Erythroblast (primary cell): ENCODE measurements around the gene KRT77.

Source experiments
- GATA1 ChIP-seq: IDR thresholded peaks from 2 replicates; pipeline ENCODE4 v1.6.1; 2011; ENCODE audit warnings: low read depth, mild to moderate bottlenecking, control low read depth, low read length, moderate library complexity
- POLR2A ChIP-seq: IDR thresholded peaks from 2 replicates; pipeline ENCODE4 v1.6.1; 2011; ENCODE audit warnings: mild to moderate bottlenecking, low read length

DNA sequence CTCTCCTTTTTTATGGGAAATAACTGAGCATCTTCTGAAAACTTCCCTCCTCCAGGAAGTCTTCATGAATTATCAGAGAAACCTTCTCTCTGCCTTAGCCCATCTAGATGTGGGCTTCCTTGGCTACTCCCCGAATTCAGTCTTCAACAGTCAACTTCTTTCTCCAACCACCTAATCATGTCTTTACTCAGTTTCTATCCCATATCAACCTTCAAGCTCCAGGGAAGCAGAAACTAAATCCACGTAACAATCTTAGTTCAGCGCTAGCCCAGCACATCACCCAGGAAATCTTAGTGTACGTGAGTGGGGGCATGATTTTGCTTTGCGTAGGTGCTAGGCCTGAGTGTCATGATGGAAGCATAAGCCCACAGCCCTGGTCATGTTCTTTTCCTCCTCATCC, 12.7 kb upstream of the KRT77 start:
- no peak for TF ChIP-seq POLR2A
- TF ChIP-seq GATA1, result no peak
